GM12872 (cell line): ENCODE results near the gene SIAH3.

ENCODE experiments used
- CTCF ChIP-seq: IDR thresholded peaks from 3 replicates; pipeline ENCODE4 v1.5.1; 2011; ENCODE audit warnings: low read depth, mild to moderate bottlenecking, low read length, moderate library complexity; ENCODE audit not compliant: insufficient read depth

The SIAH3 gene

DNA sequence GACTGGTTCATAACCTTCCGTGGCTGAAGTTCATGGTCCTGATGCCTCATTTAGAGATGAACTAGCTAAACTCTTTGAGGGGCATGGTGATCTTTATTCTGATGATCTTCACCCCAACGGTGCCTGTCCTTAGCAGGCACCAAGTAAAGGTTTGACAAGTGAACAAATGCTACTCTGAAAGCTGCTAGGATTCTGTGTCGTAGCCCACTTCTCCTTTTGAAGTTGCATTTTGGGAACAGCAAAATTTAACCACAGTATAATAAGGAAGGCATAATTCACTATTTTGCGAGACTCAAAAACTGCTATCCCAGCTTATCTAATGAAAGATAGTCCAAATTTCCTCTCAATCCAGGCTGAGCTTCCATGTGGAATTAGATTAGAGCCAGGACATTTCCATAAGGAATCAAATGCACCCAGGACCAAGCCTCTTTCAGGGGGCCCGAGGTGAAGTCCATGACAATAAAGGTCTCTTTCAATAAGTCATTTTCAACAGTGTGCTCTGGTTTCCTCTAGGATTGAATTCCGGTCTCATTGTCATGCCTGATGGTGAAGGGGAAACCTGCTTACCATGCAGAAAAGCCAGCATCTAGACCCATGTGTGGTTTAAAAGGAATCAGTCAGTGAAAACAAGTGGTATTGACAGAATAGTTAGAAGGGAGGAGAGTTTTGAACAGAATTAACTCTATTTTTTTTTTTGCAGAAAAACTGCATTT, 23.1 kb downstream of the SIAH3 start:
- TF ChIP-seq CTCF: no peak

DNA sequence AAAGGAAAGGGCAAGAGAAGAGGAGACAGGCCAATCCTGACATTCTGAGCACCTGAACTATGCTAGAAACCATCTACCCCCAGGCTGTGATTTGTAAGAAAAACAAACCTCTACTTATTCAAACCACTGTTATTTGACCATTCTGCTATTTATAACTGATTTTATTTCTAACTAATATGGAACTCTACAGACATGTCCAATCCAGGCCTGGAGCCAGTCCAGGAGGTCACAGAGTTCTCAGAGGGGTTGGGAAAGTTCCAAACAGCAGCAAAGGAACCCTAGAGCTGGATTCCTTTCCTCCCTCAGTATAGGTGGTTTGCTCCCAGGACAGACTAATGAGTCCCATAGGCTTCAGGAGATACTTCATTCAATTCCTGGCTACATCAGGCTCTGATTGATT, 24.2 kb downstream of the SIAH3 start:
- TF ChIP-seq CTCF: no peak

- TF ChIP-seq CTCF: no peak
Measured at GRCh38 chr13:45826731-45827130, 24.8 kb downstream of the SIAH3 start.

DNA sequence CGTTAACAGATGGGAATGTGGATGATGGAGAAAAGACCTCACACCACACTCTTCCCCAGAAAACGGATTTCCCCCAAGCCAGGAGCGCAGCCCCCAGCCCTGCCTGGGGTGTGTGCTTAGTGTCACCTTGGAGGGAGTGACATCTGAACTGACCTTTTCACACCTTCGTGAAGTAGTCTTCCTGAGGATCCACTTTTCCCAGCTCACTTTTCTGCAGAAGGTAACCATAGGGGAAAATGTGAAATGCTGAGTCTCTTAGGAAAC, 26.2 kb downstream of the SIAH3 start:
- no peak for TF ChIP-seq CTCF

DNA sequence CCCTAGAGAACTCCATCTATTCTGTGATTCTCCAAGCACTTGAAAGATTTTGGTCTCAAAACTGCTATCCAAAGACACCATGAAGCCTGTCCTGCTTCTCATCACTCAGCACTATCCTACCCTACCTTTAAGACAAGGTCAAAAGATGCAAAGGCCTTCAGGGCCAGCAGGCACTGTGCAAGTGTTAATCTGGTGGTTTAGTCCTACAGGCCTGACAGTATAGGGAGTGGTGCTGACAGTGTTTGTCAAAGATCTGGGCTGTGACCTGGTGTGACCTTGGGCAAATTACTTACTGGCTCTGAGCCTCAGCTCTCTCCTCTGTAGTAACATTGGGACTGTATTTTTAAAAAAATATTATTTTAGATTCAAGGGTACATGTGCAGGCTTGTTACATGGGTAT, 28.0 kb downstream of the SIAH3 start:
- no peak for TF ChIP-seq CTCF

DNA sequence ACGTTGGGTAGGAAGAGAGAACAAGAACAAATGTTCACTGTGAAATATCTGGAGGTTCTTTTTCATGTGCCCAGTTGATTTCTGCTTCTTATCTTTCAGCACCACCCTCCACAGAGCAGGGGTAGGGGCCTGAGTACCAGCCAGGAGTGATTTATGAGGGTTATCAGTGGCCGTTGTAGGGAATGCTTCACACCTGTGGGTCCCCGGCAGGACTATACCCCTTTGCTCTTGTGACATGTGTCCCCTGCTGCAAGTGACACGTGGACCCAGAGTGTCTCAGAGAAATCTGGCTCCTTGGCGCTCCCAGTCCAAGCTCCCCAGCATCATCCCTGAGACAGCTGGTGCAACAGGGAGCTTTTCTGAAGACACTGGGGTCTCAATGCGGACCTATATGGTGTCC, 29.7 kb downstream of the SIAH3 start:
- no peak for TF ChIP-seq CTCF

- TF ChIP-seq CTCF: no peak
Measured at GRCh38 chr13:45820106-45820838, 31.3 kb downstream of the SIAH3 start.
